Measurements from ENCODE around the gene CDK16.
A peak's percentile ranks its signal among the peaks of the same experiment; 100 is the strongest.

The CDK16 gene

GRCh38 chrX:47175588-47175980 is 42.9 kb upstream of the CDK16 start:
- Histone ChIP-seq H2AFZ (ENCODE audit: low read length, unreplicated experiment) (no peak overlapping the region), H3K36me3 (ENCODE audit: insufficient read depth, low read length) (no peaks in the 10 kb centered on the region), H3K27ac (ENCODE audit: low read depth, low read length) (no peak overlapping the region)

DNA sequence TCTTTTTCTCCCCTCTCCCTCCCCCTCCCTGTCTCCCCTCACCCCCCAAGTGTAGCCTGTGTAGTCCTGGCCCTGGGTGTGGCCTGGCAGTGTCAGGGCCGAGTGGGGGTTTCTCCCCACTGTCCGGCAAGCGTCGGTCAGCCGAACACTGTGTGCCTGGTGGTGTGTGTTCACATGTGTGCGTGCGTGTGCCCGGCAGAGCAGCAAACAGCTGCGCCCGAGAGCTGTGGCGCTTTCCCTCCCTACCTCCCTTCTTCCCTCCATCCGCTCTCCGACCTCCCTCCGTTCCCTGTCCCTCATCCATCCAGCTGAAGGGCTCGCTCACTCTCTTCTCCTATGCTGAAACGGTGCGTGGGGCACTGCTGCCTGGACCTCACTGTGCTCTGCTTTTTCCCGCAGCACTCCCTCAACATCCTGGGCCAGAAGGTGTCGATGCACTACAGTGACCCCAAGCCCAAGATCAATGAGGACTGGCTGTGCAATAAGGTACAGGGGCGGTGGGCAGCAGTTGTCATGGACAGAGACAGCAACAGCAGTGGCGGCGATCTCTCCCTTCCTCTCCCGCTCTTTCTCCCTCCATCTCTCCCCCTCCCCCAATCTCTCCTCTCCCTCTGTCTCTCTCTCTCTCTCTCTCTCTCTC is 42.3 kb upstream of the CDK16 start:
- no peak overlapping the region for H3K4me3 ChIP-seq (ENCODE audit: low read depth, low read length)
- no peaks in the 10 kb centered on the region for H3K36me3 ChIP-seq (ENCODE audit: insufficient read depth, low read length)
- H3K79me2 ChIP-seq (ENCODE audit: control insufficient read depth, insufficient read depth, low read length, unreplicated experiment) = no peaks in the 10 kb centered on the region
- H3K27me3 ChIP-seq (ENCODE audit: insufficient read depth, low read length) = no peaks in the 10 kb centered on the region
- peaks cover 5% of the 10 kb centered on the region for H3K4me1 ChIP-seq (ENCODE audit: control insufficient read depth, insufficient read depth, low read length, unreplicated experiment)
- H2AFZ ChIP-seq (ENCODE audit: low read length, unreplicated experiment) = no peak overlapping the region
- no peak overlapping the region for H3K27ac ChIP-seq (ENCODE audit: low read depth, low read length)

More at GRCh38 chrX:47175588-47175980, 42.9 kb upstream of the CDK16 start:
- Histone ChIP-seq H3K4me1 (ENCODE audit: control insufficient read depth, insufficient read depth, low read length, unreplicated experiment) (peaks cover 5% of the 10 kb centered on the region), H3K79me2 (ENCODE audit: control insufficient read depth, insufficient read depth, low read length, unreplicated experiment) (no peaks in the 10 kb centered on the region), H3K27me3 (ENCODE audit: insufficient read depth, low read length) (no peaks in the 10 kb centered on the region), H3K4me3 (ENCODE audit: low read depth, low read length) (no peak overlapping the region)

GRCh38 chrX:47177079-47177478 is 41.4 kb upstream of the CDK16 start:
- Histone ChIP-seq H2AFZ (ENCODE audit: low read length, unreplicated experiment) (no peak overlapping the region), H3K36me3 (ENCODE audit: insufficient read depth, low read length) (no peaks in the 10 kb centered on the region)

DNA sequence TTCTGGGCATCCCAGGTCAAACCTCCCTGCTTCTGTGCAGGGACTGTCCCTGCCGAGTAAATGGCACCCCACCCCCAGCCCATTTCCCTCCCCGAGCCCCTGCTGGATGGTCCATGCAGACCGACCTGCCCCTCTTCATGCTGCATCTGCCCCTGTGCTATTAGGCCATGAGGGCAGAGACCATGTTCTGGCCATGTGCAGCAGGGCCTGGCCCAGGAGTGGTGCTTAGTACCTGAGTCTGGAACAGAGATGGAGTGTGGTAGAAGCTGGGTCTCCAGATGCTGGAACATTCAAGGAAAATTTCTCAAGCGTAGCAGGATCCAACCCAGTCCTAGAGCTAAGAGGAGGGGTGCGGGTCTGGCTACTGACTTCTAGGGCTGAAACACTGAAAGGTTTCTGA is 40.1 kb upstream of the CDK16 start:
- Histone ChIP-seq H3K36me3 (ENCODE audit: insufficient read depth, low read length) (no peaks in the 10 kb centered on the region; the same call in 1 of the 2 replicates), H3K4me3 (ENCODE audit: low read depth, low read length) (no peak overlapping the region), H3K4me1 (ENCODE audit: control insufficient read depth, insufficient read depth, low read length, unreplicated experiment) (peaks cover 5% of the 10 kb centered on the region), H2AFZ (ENCODE audit: low read length, unreplicated experiment) (no peak overlapping the region), H3K27ac (ENCODE audit: low read depth, low read length) (no peak overlapping the region), H3K79me2 (ENCODE audit: control insufficient read depth, insufficient read depth, low read length, unreplicated experiment) (no peaks in the 10 kb centered on the region), H3K27me3 (ENCODE audit: insufficient read depth, low read length) (no peaks in the 10 kb centered on the region)

More at GRCh38 chrX:47177079-47177478, 41.4 kb upstream of the CDK16 start:
- Histone ChIP-seq H3K4me1 (ENCODE audit: control insufficient read depth, insufficient read depth, low read length, unreplicated experiment) (peaks cover 5% of the 10 kb centered on the region), H3K79me2 (ENCODE audit: control insufficient read depth, insufficient read depth, low read length, unreplicated experiment) (no peaks in the 10 kb centered on the region), H3K4me3 (ENCODE audit: low read depth, low read length) (no peak overlapping the region), H3K27me3 (ENCODE audit: insufficient read depth, low read length) (no peaks in the 10 kb centered on the region), H3K27ac (ENCODE audit: low read depth, low read length) (no peak overlapping the region)

GRCh38 chrX:47179221-47179927 is 39.1 kb upstream of the CDK16 start:
- H3K4me3 ChIP-seq (ENCODE audit: low read depth, low read length) = no peak overlapping the region
- H3K79me2 ChIP-seq (ENCODE audit: control insufficient read depth, insufficient read depth, low read length, unreplicated experiment) = no peaks in the 10 kb centered on the region
- no peaks in the 10 kb centered on the region for H3K27me3 ChIP-seq (ENCODE audit: insufficient read depth, low read length)
- H3K36me3 ChIP-seq (ENCODE audit: insufficient read depth, low read length) = no peaks in the 10 kb centered on the region; the same call in 1 of the 2 replicates
- peaks cover 5% of the 10 kb centered on the region for H3K4me1 ChIP-seq (ENCODE audit: control insufficient read depth, insufficient read depth, low read length, unreplicated experiment)
- peak overlapping the region; percentile 12; the same call in 1 of the 2 replicates for H3K27ac ChIP-seq (ENCODE audit: low read depth, low read length)
- H2AFZ ChIP-seq (ENCODE audit: low read length, unreplicated experiment) = no peak overlapping the region

DNA sequence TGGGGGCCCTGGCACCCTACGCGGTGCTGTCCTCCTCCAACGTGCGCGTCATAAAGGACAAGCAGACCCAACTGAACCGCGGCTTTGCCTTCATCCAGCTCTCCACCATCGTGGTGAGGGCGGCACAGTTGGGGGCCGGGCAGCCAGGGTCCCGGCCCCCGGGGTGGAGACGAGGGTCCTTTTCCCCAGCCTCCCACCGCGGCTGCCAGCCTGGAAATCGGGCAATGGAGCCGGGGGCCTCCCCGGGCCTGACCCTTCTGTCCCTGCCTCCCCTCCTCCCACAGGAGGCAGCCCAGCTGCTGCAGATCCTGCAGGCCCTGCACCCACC is 38.6 kb upstream of the CDK16 start:
- Histone ChIP-seq H3K4me1 (ENCODE audit: control insufficient read depth, insufficient read depth, low read length, unreplicated experiment) (peaks cover 5% of the 10 kb centered on the region), H3K27ac (ENCODE audit: low read depth, low read length) (no peak overlapping the region), H3K79me2 (ENCODE audit: control insufficient read depth, insufficient read depth, low read length, unreplicated experiment) (no peaks in the 10 kb centered on the region), H3K36me3 (ENCODE audit: insufficient read depth, low read length) (no peaks in the 10 kb centered on the region; the same call in 1 of the 2 replicates), H3K27me3 (ENCODE audit: insufficient read depth, low read length) (no peaks in the 10 kb centered on the region), H2AFZ (ENCODE audit: low read length, unreplicated experiment) (no peak overlapping the region), H3K4me3 (ENCODE audit: low read depth, low read length) (no peak overlapping the region)

GRCh38 chrX:47180346-47180745 is 38.1 kb upstream of the CDK16 start:
- Histone ChIP-seq H3K4me3 (ENCODE audit: low read depth, low read length) (no peak overlapping the region), H2AFZ (ENCODE audit: low read length, unreplicated experiment) (no peak overlapping the region), H3K36me3 (ENCODE audit: insufficient read depth, low read length) (no peaks in the 10 kb centered on the region; the same call in 1 of the 2 replicates), H3K27me3 (ENCODE audit: insufficient read depth, low read length) (no peaks in the 10 kb centered on the region), H3K4me1 (ENCODE audit: control insufficient read depth, insufficient read depth, low read length, unreplicated experiment) (peaks cover 5% of the 10 kb centered on the region), H3K27ac (ENCODE audit: low read depth, low read length) (no peak overlapping the region), H3K79me2 (ENCODE audit: control insufficient read depth, insufficient read depth, low read length, unreplicated experiment) (no peaks in the 10 kb centered on the region)

DNA sequence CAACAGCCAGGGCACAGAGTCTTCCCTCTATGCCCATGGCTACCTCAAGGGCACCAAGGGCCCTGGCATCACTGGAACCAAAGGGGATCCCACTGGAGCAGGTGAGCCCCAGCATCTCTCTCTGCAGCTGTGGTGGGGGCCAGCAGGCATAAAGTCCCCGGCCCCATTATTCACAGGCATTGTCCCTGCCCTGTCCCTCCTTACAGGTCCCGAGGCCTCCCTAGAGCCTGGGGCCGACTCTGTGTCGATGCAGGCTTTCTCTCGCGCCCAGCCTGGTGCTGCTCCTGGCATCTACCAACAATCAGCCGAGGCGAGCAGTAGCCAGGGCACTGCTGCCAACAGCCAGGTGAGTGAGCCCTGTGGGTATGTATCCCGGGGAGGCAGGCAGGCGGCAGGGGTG is 37.2 kb upstream of the CDK16 start:
- no peak overlapping the region for H3K4me3 ChIP-seq (ENCODE audit: low read depth, low read length)
- H3K79me2 ChIP-seq (ENCODE audit: control insufficient read depth, insufficient read depth, low read length, unreplicated experiment) = no peaks in the 10 kb centered on the region
- H3K36me3 ChIP-seq (ENCODE audit: insufficient read depth, low read length) = no peaks in the 10 kb centered on the region; the same call in 1 of the 2 replicates
- H2AFZ ChIP-seq (ENCODE audit: low read length, unreplicated experiment) = no peak overlapping the region
- H3K27ac ChIP-seq (ENCODE audit: low read depth, low read length) = no peak overlapping the region
- H3K27me3 ChIP-seq (ENCODE audit: insufficient read depth, low read length) = no peaks in the 10 kb centered on the region
- peaks cover 5% of the 10 kb centered on the region for H3K4me1 ChIP-seq (ENCODE audit: control insufficient read depth, insufficient read depth, low read length, unreplicated experiment)

DNA sequence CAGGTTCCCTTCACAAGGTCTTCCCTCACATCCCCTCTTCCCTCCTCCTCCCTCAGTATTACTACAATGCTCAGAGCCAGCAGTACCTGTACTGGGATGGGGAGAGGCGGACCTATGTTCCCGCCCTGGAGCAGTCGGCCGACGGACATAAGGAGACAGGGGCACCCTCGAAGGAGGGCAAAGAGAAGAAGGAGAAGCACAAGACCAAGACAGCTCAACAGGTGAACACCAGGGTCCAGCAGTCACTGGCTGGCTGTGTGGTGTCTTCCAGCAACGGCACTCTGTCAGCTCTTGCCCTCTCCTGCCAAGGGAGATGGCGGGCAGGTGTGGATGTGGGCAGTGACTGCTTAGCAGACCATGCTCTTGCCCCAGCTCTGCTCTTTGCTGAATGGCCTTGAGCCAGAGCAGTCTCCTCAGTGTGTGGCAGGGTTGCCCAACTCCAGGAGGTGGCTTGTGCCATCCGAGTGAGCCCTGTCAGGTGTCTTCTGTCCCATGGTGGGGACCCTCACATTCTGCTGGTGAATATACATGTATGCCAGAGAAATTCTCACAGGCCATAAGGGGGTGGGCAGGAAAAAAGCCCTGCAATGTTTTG is 36.3 kb upstream of the CDK16 start:
- H3K36me3 ChIP-seq (ENCODE audit: insufficient read depth, low read length) = no peaks in the 10 kb centered on the region; the same call in 1 of the 2 replicates
- H3K4me3 ChIP-seq (ENCODE audit: low read depth, low read length) = no peak overlapping the region
- H3K27me3 ChIP-seq (ENCODE audit: insufficient read depth, low read length) = no peaks in the 10 kb centered on the region
- no peaks in the 10 kb centered on the region for H3K79me2 ChIP-seq (ENCODE audit: control insufficient read depth, insufficient read depth, low read length, unreplicated experiment)
- H2AFZ ChIP-seq (ENCODE audit: low read length, unreplicated experiment) = no peak overlapping the region
- H3K4me1 ChIP-seq (ENCODE audit: control insufficient read depth, insufficient read depth, low read length, unreplicated experiment) = peaks cover 5% of the 10 kb centered on the region
- no peak overlapping the region for H3K27ac ChIP-seq (ENCODE audit: low read depth, low read length)

DNA sequence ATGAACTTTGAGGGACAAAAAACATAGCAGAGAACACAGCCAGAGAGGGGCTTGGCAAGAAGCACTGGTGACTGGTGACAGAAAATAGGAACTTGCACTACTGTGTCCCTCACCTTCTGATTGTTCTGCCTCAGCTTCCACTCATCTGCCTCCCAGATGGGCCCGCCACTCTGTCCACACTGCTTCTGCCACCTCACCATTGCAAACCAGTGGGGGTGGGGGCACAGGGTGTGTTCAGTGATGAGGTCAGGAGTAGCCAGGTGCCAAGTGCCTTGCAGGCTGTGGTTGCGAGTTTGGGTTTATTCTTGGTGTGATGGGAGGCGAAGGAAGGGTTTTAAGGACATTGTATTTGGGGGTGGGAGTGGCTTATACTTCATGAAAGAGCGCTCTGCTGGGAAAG is 34.0 kb upstream of the CDK16 start:
- no peak overlapping the region for H2AFZ ChIP-seq (ENCODE audit: low read length, unreplicated experiment)
- no peak overlapping the region for H3K4me3 ChIP-seq (ENCODE audit: low read depth, low read length)
- no peaks in the 10 kb centered on the region for H3K27me3 ChIP-seq (ENCODE audit: insufficient read depth, low read length)
- no peaks in the 10 kb centered on the region for H3K4me1 ChIP-seq (ENCODE audit: control insufficient read depth, insufficient read depth, low read length, unreplicated experiment)
- H3K27ac ChIP-seq (ENCODE audit: low read depth, low read length) = no peak overlapping the region
- no peaks in the 10 kb centered on the region for H3K79me2 ChIP-seq (ENCODE audit: control insufficient read depth, insufficient read depth, low read length, unreplicated experiment)
- no peaks in the 10 kb centered on the region; the same call in 1 of the 2 replicates for H3K36me3 ChIP-seq (ENCODE audit: insufficient read depth, low read length)

DNA sequence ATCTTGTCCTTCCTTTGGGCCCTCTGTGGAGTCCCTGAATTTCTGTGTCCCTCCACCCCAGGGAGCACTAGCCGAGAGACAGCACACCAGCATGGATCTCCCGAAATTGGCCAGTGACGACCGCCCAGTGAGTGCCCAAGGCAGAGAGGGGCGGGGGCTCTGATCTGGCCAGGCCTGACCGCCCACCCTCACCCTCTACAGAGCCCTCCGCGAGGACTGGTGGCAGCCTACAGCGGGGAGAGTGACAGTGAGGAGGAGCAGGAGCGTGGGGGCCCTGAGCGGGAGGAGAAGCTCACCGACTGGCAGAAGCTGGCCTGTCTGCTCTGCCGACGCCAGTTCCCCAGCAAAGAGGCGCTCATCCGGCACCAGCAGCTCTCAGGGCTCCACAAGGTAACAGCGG is 33.2 kb upstream of the CDK16 start:
- no peaks in the 10 kb centered on the region; the same call in 1 of the 2 replicates for H3K36me3 ChIP-seq (ENCODE audit: insufficient read depth, low read length)

More for the DNA sequence above, 33.2 kb upstream of the CDK16 start:
- Histone ChIP-seq H3K4me1 (ENCODE audit: control insufficient read depth, insufficient read depth, low read length, unreplicated experiment) (no peaks in the 10 kb centered on the region), H2AFZ (ENCODE audit: low read length, unreplicated experiment) (no peak overlapping the region), H3K27ac (ENCODE audit: low read depth, low read length) (no peak overlapping the region), H3K79me2 (ENCODE audit: control insufficient read depth, insufficient read depth, low read length, unreplicated experiment) (no peaks in the 10 kb centered on the region), H3K27me3 (ENCODE audit: insufficient read depth, low read length) (no peaks in the 10 kb centered on the region), H3K4me3 (ENCODE audit: low read depth, low read length) (no peak overlapping the region)

Measured in ACC112 (cell line).